Measurements from ENCODE around the gene C11orf21. TPM values are rescaled to one million over a fixed set of nuclear protein-coding genes. Genes with fewer than 3 reads are reported as not detected.

C11orf21 gene
- total RNA-seq, 1 donor, result not detected

- no peak for DNase-seq (ENCODE audit: low read depth)
- no peak overlapping the region for H3K4me3 ChIP-seq (ENCODE audit: low read depth, low read length)
- no peak for TF ChIP-seq CTCF (IDR thresholded peaks at IDR 0.05; ENCODE audit: insufficient read depth, low read depth, low read length)
Observed at GRCh38 chr11:2320568-2321310, 19.0 kb upstream of the C11orf21 start.

- DNase-seq (ENCODE audit: low read depth), result no peak
- no peak for TF ChIP-seq CTCF (IDR thresholded peaks at IDR 0.05; ENCODE audit: insufficient read depth, low read depth, low read length)
- no peak overlapping the region for H3K4me3 ChIP-seq (ENCODE audit: low read depth, low read length)
Observed at GRCh38 chr11:2319791-2320472, 18.2 kb upstream of the C11orf21 start.

- no peak for DNase-seq (ENCODE audit: low read depth)
- no peak for TF ChIP-seq CTCF (IDR thresholded peaks at IDR 0.05; ENCODE audit: insufficient read depth, low read depth, low read length)
- H3K4me3 ChIP-seq (ENCODE audit: low read depth, low read length), result no peak overlapping the region
Observed at GRCh38 chr11:2318707-2319106, 17.0 kb upstream of the C11orf21 start.

DNA sequence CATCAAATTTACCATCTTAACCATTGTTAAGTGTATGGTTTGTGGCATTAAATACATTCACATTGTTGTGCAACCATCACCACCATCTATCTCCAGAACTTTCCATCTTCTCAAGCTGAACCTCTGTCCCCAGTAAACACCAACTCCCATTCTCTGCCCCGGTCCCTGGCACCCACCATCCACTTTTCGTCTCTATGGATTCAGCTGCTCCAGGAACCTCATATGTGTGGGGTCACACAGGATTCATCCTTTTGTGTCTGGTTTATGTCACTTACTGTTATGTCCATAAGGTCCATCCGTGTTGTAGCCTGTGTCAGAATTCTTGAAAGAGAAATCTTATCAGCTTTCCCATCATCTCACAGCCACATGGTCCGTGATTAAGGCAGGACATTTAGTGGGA is 16.4 kb upstream of the C11orf21 start:
- no peak for DNase-seq (ENCODE audit: low read depth)
- H3K4me3 ChIP-seq (ENCODE audit: low read depth, low read length), result no peak overlapping the region
- TF ChIP-seq CTCF (IDR thresholded peaks at IDR 0.05; ENCODE audit: insufficient read depth, low read depth, low read length), result no peak

DNA sequence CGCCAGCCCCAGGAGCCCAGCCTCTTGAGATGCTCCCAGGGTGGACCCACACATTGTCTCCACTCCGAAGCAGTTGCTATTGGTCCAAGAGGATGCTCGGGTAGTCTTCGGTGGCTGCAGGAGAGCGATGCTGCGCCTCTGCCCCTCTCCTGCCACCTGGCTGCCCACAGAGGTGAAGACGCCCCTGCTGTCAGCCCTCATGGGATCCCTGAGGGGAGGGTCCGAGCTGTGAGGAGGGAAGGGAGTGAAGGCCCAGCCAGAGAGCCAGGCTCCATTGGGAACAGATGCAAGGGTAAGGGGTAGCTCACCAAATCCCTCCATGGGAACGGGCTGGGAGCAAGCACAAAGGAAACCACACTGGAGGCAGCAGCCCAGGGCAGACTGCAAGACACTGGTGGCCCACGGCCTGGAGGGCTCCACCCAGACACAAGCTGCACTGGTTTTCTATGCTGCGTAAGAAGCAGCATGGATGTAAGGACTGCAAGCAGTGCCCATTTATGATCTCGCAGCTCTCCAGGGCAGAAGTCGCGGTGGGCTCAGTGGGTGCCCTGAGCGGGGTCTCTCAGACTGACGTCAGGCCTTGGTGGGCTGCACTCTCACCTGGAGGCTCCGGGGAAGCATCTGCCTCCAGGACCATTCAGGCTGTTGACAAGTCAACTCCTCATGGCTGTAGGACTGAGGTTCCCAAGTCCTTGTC is 15.8 kb upstream of the C11orf21 start:
- TF ChIP-seq CTCF (IDR thresholded peaks at IDR 0.05; ENCODE audit: insufficient read depth, low read depth, low read length), result no peak
- H3K4me3 ChIP-seq (ENCODE audit: low read depth, low read length), result no peak overlapping the region
- no peak for DNase-seq (ENCODE audit: low read depth)

- no peak for TF ChIP-seq CTCF (IDR thresholded peaks at IDR 0.05; ENCODE audit: insufficient read depth, low read depth, low read length)
- no peak overlapping the region for H3K4me3 ChIP-seq (ENCODE audit: low read depth, low read length)
- no peak for DNase-seq (ENCODE audit: low read depth)
Observed at GRCh38 chr11:2316963-2317244, 15.2 kb upstream of the C11orf21 start.

All from fibroblast of villous mesenchyme (primary cell).